Loucy (cell line): ENCODE measurements around the gene PILRA.

Experiments
- H2AFZ ChIP-seq: fragments of 200-600 bp; sonication (generic); 2 replicates; pipeline ENCODE4 v1.6.0; 2016; ENCODE audit warnings: antibody characterized with exemption, mild to moderate bottlenecking, low read length, moderate library complexity
- H3F3A ChIP-seq: fragments of 200-600 bp; 2 replicates; pipeline ENCODE4 v1.6.0; 2016; ENCODE audit warnings: antibody characterized with exemption, low read depth, mild to moderate bottlenecking
- H3K27me3 ChIP-seq: fragments of 200-600 bp; sonication (generic); 2 replicates; pipeline ENCODE4 v1.6.1; 2014; ENCODE audit warnings: low read length, mild to moderate bottlenecking; ENCODE audit not compliant: insufficient read depth, poor library complexity, severe bottlenecking
- H3K36me3 ChIP-seq: fragments of 200-600 bp; sonication (generic); 2 replicates; pipeline ENCODE4 v1.6.1; 2016; ENCODE audit warnings: low read length; ENCODE audit not compliant: insufficient read depth
- H3K4me1 ChIP-seq: fragments of 200-600 bp; sonication (generic); 2 replicates; pipeline ENCODE4 v1.5.1; 2014; ENCODE audit warnings: low read length, mild to moderate bottlenecking; ENCODE audit not compliant: insufficient read depth, poor library complexity, severe bottlenecking
- H3K4me2 ChIP-seq: fragments of 200-600 bp; sonication (generic); 2 replicates; pipeline ENCODE4 v1.6.0; 2014; ENCODE audit warnings: antibody characterized with exemption, low read length, low read depth, mild to moderate bottlenecking; ENCODE audit not compliant: poor library complexity, severe bottlenecking
- H3K4me3 ChIP-seq: fragments of 200-600 bp; sonication (generic); 2 replicates; pipeline ENCODE4 v1.5.1; 2014; ENCODE audit warnings: low read length, mild to moderate bottlenecking, mixed read lengths; ENCODE audit not compliant: poor library complexity, severe bottlenecking
- H3K79me2 ChIP-seq: fragments of 200-600 bp; sonication (generic); 2 replicates; pipeline ENCODE4 v1.6.1; 2014; ENCODE audit warnings: low read length; ENCODE audit not compliant: insufficient read depth
- H3K9ac ChIP-seq: fragments of 200-600 bp; sonication (generic); 2 replicates; pipeline ENCODE4 v1.6.0; 2014; ENCODE audit warnings: mild to moderate bottlenecking, low read depth, low read length, moderate library complexity; ENCODE audit not compliant: poor library complexity, severe bottlenecking
- H3K9me2 ChIP-seq: fragments of 200-600 bp; sonication (generic); replicated peaks from 2 replicates; pipeline ENCODE4 v1.6.1; 2016; ENCODE audit warnings: low read depth, low read length, mixed read lengths
- H3K9me3 ChIP-seq: fragments of 200-600 bp; sonication (generic); 2 replicates; pipeline ENCODE4 v1.6.1; 2014; ENCODE audit warnings: mild to moderate bottlenecking, antibody characterized with exemption, low read length, low read depth; ENCODE audit not compliant: insufficient read depth
- H4K20me1 ChIP-seq: fragments of 200-600 bp; sonication (generic); 2 replicates; pipeline ENCODE4 v1.6.0; 2014; ENCODE audit warnings: antibody characterized with exemption, low read length, mild to moderate bottlenecking; ENCODE audit not compliant: insufficient read depth, poor library complexity, severe bottlenecking
- CTCF ChIP-seq: fragments of 200-600 bp; sonication (generic); conservative IDR thresholded peaks from 2 replicates; pipeline ENCODE4 v1.5.1; 2014; ENCODE audit warnings: mild to moderate bottlenecking, antibody characterized with exemption, low read length
- EZH2phosphoT487 ChIP-seq: fragments of 200-600 bp; IDR thresholded peaks from 2 replicates; pipeline ENCODE4 v1.6.1; 2018; ENCODE audit warnings: antibody characterized with exemption, mild to moderate bottlenecking, moderate library complexity, borderline replicate concordance

Gene PILRA

GRCh38 chr7:100386940-100387339, 13.7 kb downstream of the PILRA start:
- Histone ChIP-seq H3K79me2 (no peaks in the 10 kb centered on the region), H3K4me2 (no peak overlapping the region), H3K27me3 (no peaks in the 10 kb centered on the region), H3K9me3 (no peaks in the 10 kb centered on the region), H3F3A (no peaks in the 10 kb centered on the region), H3K9me2 (no peaks in the 10 kb centered on the region), H3K4me3 (no peak overlapping the region), H4K20me1 (no peaks in the 10 kb centered on the region), H3K4me1 (no peaks in the 10 kb centered on the region), H3K36me3 (no peaks in the 10 kb centered on the region), H3K9ac (no peak overlapping the region), H2AFZ (no peak overlapping the region)
- TF ChIP-seq CTCF (no peak), EZH2phosphoT487 (no peak)

- Histone ChIP-seq H4K20me1 (no peaks in the 10 kb centered on the region), H2AFZ (no peak overlapping the region), H3K4me3 (no peak overlapping the region), H3F3A (no peaks in the 10 kb centered on the region), H3K4me2 (no peak overlapping the region), H3K36me3 (no peaks in the 10 kb centered on the region), H3K4me1 (no peaks in the 10 kb centered on the region), H3K9ac (no peak overlapping the region), H3K9me3 (no peaks in the 10 kb centered on the region), H3K27me3 (no peaks in the 10 kb centered on the region), H3K79me2 (no peaks in the 10 kb centered on the region), H3K9me2 (no peaks in the 10 kb centered on the region)
- TF ChIP-seq CTCF (no peak), EZH2phosphoT487 (no peak)
These were observed 14.4 kb downstream of the PILRA start for GRCh38 chr7:100387695-100388094.

GRCh38 chr7:100389437-100390088, 16.3 kb downstream of the PILRA start:
- no peaks in the 10 kb centered on the region for H4K20me1 ChIP-seq

More at GRCh38 chr7:100389437-100390088, 16.3 kb downstream of the PILRA start:
- Histone ChIP-seq H3F3A (no peaks in the 10 kb centered on the region), H3K36me3 (no peaks in the 10 kb centered on the region), H3K9me2 (no peaks in the 10 kb centered on the region), H3K4me1 (no peaks in the 10 kb centered on the region), H3K4me2 (no peak overlapping the region), H3K9me3 (no peaks in the 10 kb centered on the region), H3K4me3 (no peak overlapping the region), H3K27me3 (no peaks in the 10 kb centered on the region), H3K79me2 (no peaks in the 10 kb centered on the region), H3K9ac (no peak overlapping the region), H2AFZ (no peak overlapping the region)
- no peak for TF ChIP-seq EZH2phosphoT487
- no peak for TF ChIP-seq CTCF
